NCI-H2227 (cell line): ENCODE results near the gene MS4A6E.
"Not testable (repeated sequence)": the region's sequence is repeated elsewhere in the genome, so short reads cannot be mapped to it uniquely, and the experiment has no call there.

ENCODE experiments used
- DNase-seq: peaks from one replicate; lab custom pipeline; 2025; ENCODE audit not compliant: unreplicated experiment; lab: John Stamatoyannopoulos, UW

MS4A6E gene, protein sequence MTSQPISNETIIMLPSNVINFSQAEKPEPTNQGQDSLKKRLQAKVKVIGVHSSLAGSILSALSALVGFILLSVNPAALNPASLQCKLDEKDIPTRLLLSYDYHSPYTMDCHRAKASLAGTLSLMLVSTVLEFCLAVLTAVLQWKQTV

DNA sequence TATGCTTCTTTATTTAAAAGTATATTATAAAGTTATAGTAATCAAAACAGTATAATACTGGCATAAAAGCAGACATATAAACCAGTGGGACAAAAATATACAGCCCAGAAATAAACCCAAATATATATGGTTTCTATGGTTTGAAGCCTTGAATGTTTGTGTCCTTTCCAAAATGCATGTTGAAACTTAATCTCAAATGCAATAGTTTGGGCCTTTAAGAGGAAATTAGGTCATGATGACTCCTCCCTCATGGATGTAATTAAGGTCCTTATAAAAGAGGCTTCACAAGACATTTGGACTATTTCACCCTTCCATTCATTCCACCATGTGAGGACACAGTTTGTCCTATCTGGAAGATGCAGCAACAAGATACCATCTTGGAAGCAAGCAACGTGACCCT lies at the start of gene MS4A6E:
Gene MS4A6E, plus strand, starts transcription at position 301 of the 400 bp plus-strand sequence. CDS start 7,641 bp downstream, outside the sequence.
- DNase-seq = no peak

- no peak for DNase-seq
Observed at GRCh38 chr11:60280412-60280811, 46.6 kb upstream of the MS4A6E start, which contains the start of gene MS4A4A. Gene MS4A4A, plus strand, starts transcription at chr11:60280666. Its CDS starts 10 bp downstream, at chr11:60280676.

GRCh38 chr11:60281485-60281884 lies 45.6 kb upstream of the MS4A6E start:
- DNase-seq = no peak

- no peak for DNase-seq
Observed at GRCh38 chr11:60282286-60282685, 44.8 kb upstream of the MS4A6E start.

GRCh38 chr11:60285411-60286126 lies 41.5 kb upstream of the MS4A6E start:
- not testable (repeated sequence) for DNase-seq

DNA sequence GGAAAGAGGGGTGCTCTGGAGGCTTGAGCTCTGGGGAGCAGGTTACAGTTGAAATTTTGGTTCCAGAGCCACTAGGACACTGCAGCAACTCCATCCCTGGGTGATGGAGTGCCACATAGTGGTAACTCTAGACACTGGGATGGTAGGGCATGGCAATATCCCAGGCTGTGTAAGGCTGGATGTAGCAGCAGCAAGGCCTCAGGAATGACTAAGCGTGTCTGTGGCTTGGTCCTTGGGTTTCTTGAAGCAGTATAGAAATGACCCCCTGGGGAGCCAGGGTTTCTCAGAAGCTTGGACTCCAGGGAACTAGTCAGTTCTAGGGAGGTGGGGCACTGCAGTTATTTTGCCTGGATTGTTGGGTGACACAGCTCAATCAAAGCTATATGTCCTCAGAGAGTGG lies 38.5 kb upstream of the MS4A6E start:
- no peak for DNase-seq

- DNase-seq = no peak
Observed at GRCh38 chr11:60292145-60292544, 34.9 kb upstream of the MS4A6E start.

GRCh38 chr11:60301178-60301577 lies 25.9 kb upstream of the MS4A6E start:
- no peak for DNase-seq

GRCh38 chr11:60301884-60302283 lies 25.2 kb upstream of the MS4A6E start:
- DNase-seq = not testable (repeated sequence)

GRCh38 chr11:60303661-60304060 lies 23.4 kb upstream of the MS4A6E start:
- DNase-seq = no peak

DNA sequence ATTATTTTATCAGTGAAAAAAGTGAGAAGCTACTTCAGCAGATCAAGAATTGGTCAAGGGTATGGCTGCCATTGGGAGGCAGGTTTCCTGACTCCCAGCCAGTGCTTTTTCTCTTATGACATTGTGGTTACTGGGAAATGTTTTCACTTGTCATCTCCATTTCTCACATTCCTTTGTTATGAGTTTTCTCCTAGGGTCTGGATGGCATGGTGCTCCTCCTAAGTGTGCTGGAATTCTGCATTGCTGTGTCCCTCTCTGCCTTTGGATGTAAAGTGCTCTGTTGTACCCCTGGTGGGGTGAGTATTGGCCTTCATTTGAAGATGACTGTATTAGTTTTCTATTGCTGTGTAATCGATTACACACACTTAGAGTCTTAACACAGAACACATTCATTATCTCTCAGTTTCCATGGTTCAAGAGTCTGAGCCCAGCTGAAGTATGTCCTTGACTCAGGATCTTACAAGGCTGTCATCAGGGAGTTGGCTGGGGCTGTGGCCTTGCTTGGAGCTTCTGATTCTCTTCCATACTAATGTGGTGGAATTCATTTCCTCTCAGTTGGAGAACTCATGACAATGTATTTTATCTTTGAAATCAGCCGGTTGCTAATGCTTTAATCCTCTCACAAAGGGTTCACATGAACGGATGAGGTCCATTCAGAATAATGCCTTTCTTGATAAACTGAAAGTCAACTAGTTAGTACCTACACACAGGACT lies 21.0 kb upstream of the MS4A6E start:
- DNase-seq = no peak

- DNase-seq = no peak
Observed at GRCh38 chr11:60307507-60308195, 19.4 kb upstream of the MS4A6E start.

DNA sequence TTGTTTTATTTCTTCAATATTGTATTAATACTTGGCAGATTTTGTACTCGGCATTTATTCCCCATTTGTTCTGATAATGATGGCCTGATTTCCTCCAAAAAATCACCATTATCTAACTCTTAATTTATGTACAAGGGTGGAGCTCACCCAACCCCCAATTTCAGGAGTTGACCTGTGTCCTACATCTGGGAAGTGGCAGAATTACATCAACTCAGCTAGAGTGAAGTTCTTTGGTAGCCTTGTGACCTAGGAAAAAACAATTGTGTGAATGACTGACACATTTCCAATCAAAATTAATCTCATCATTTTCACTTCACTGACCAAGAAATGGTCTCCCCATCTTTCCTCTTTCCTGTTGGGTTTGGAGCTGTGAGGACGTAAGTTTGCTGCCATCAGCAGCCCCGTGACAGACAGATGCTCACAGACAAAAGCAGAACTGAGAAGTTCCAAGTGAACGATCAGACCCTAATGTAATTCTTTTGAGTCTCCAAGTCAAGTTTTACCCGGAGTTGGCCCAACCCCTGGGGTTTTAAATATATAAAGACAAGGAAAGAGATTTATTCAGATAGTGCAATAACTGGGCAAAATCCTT lies 16.6 kb upstream of the MS4A6E start:
- no peak for DNase-seq

DNA sequence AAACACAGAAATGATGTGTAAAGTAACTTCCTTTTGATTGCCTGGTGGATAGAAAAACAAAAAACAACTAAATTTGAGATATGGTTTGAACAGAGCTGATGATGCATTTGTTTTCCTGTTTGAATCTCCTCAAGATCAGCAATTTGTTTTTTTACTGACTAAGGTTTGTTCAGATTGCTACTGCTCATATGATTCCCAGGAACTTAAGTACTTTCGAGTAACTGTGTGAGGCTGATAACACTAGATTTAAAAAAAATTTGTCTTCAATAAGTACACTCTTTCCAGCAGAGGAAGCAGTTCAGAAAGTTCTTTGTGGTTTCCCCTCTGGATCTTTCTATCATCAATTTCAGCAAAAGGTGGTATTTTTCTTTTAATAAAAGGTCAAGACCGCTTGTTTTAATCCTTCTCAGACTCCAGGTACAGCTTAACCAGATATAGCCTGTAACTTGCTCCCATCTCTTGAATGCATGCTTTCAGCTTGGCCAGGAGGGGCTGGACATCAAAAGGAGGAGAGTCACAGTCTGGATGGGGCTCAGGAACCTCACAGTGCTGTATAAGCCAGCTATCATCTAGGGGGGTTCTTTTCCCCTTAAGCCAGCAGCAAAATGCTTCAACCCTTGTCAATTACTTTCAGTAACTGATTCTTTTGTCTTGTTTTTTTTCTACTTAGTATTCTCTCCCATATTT lies 12.3 kb upstream of the MS4A6E start:
- DNase-seq = no peak

DNA sequence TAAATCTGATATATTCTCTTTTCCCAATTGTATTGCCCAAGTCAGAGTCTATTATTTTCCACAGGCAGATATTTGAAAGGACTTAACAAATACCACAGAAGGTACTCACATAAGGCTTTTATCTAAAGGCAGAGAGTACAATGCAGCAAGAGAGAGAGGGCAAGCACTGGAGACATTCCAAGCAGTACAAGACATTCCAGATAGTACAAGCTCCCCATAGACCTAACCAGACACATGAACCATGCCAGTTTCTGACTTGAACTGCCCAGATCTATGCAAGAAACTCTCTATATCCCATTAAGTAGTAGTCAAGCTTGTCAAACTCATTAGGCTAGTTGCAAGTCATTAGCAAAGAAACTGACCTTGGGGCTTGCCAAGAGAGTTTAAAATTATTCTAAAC lies 11.2 kb upstream of the MS4A6E start:
- DNase-seq = no peak

- no peak for DNase-seq
Observed at GRCh38 chr11:60316317-60316716, 10.7 kb upstream of the MS4A6E start.

- DNase-seq = no peak
Observed at GRCh38 chr11:60318726-60319125, 8.3 kb upstream of the MS4A6E start.

GRCh38 chr11:60321051-60321450 lies 6.0 kb upstream of the MS4A6E start:
- no peak for DNase-seq

DNA sequence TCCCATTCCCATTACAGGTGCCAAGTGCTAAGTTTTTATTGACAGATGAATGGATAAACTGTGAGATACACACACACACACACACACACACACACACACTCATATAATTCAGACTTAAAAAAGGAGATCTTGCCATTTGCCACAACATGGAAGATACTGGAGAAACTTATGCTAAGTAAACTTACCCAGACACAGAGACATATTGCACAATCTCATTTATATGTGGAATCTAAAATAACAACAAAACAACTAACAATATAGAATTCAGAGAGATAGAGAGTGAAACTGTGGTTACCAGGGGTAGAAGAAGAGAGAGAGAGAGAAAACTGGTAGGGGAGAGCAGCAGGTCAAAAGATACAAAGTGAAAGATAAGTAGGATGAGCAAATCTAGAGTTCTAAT lies 1.4 kb downstream of the MS4A6E start:
- DNase-seq = no peak

GRCh38 chr11:60332846-60333245 lies 5.8 kb downstream of the MS4A6E start:
- no peak for DNase-seq
